Colonic mucosa (tissue), 4 donors: Measurements from ENCODE around the gene AP1S1. TPM values are rescaled to one million over a fixed set of nuclear protein-coding genes. Genes with fewer than 3 reads are reported as not detected.

Experiments
- DNase-seq: peaks from one replicate; pipeline ENCODE4 v3.0.0-alpha.2; 2020
- H3K27ac ChIP-seq: fragments of 200-600 bp; one replicate; pipeline ENCODE4 v1.8.0; 2021
- H3K27me3 ChIP-seq: fragments of 200-600 bp; one replicate; pipeline ENCODE4 v1.8.0; 2021
- H3K36me3 ChIP-seq: fragments of 200-600 bp; one replicate; pipeline ENCODE4 v1.8.0; 2021
- H3K4me1 ChIP-seq: fragments of 200-600 bp; one replicate; pipeline ENCODE4 v1.8.0; 2021; ENCODE audit warnings: mild to moderate bottlenecking
- H3K4me3 ChIP-seq: fragments of 200-600 bp; one replicate; pipeline ENCODE4 v1.8.0; 2021
- H3K9ac ChIP-seq, 2 donors: one replicate each; pipeline ENCODE4 v1.7.0; 2013; ENCODE audit warnings: control low read depth in 2 of 2, low read depth in 2 of 2, low read length in 2 of 2
- H3K9me3 ChIP-seq: fragments of 200-600 bp; one replicate; pipeline ENCODE4 v1.8.0; 2021
- CTCF ChIP-seq: fragments of 200-600 bp; IDR thresholded peaks from one replicate; pipeline ENCODE4 v1.8.0; 2022; ENCODE audit warnings: antibody characterized with exemption, mild to moderate bottlenecking
- intact Hi-C: fragments of 100-400 bp; cut with DNase I; formaldehyde crosslinking; loops from one replicate; pipeline ENCODE4 v1.14.1; 2022
- total RNA-seq, 2 donors: library from RNA; stranded (reverse); fragmentation: NEBNext Ultra II Directional in 1 of 2; extraction: Animal tissue kit (Norgen Biotek cat#: 25700) in 1 of 2; gene quantifications; one replicate each; pipeline ENCODE4 v1.2.1, GENCODE V29; 2021
- donor health status: healthy.
- donor health status: DM: no; HTN: no; CAD: no.
- donor health status: DM: no; HTN: no; CAD: no.

AP1S1 gene
- total RNA-seq, 2 donors from 2014 or later = 111 to 127 TPM

GRCh38 chr7:101172005-101172853 lies 18.0 kb downstream of the AP1S1 start:
- Histone ChIP-seq H3K27me3 (peaks cover 73% of the 10 kb centered on the region), H3K9ac (no peak overlapping the region), H3K36me3 (no peaks in the 10 kb centered on the region), H3K9me3 (no peaks in the 10 kb centered on the region), H3K4me1 (peaks cover 16% of the 10 kb centered on the region), H3K27ac (no peak overlapping the region), H3K4me3 (no peak overlapping the region)
- TF ChIP-seq CTCF = no peak
- intact Hi-C loops = no loop called here
- no peak for DNase-seq

- intact Hi-C loops = no loop called here
Measured at GRCh38 chr7:101172854-101173751, 18.8 kb downstream of the AP1S1 start.

GRCh38 chr7:101173752-101174244 lies 19.5 kb downstream of the AP1S1 start:
- Histone ChIP-seq H3K27me3 (peaks cover 68% of the 10 kb centered on the region), H3K4me3 (no peak overlapping the region), H3K27ac (no peak overlapping the region), H3K9me3 (no peaks in the 10 kb centered on the region), H3K4me1 (peaks cover 16% of the 10 kb centered on the region), H3K9ac (no peak overlapping the region), H3K36me3 (no peaks in the 10 kb centered on the region)
- TF ChIP-seq CTCF = no peak
- intact Hi-C loops = no loop called here
- peak; percentile 63 for DNase-seq

More at GRCh38 chr7:101172854-101173751, 18.8 kb downstream of the AP1S1 start:
- Histone ChIP-seq H3K27me3 (peaks cover 68% of the 10 kb centered on the region), H3K36me3 (no peaks in the 10 kb centered on the region), H3K4me3 (no peak overlapping the region), H3K4me1 (peaks cover 16% of the 10 kb centered on the region), H3K9ac (no peak overlapping the region), H3K27ac (no peak overlapping the region), H3K9me3 (no peaks in the 10 kb centered on the region)
- DNase-seq = peak; percentile 47
- TF ChIP-seq CTCF = no peak

- no peak overlapping the region for H3K9ac ChIP-seq
- DNase-seq = no peak
- H3K27me3 ChIP-seq = peaks cover 68% of the 10 kb centered on the region
- no peak overlapping the region for H3K27ac ChIP-seq
- no peaks in the 10 kb centered on the region for H3K36me3 ChIP-seq
- intact Hi-C loops = no loop called here
- no peak for TF ChIP-seq CTCF
- H3K9me3 ChIP-seq = no peaks in the 10 kb centered on the region
- no peak overlapping the region for H3K4me3 ChIP-seq
- peaks cover 16% of the 10 kb centered on the region for H3K4me1 ChIP-seq
Measured at GRCh38 chr7:101174322-101174854, 20.1 kb downstream of the AP1S1 start.

GRCh38 chr7:101175664-101176063 lies 21.4 kb downstream of the AP1S1 start:
- DNase-seq = no peak
- Histone ChIP-seq H3K36me3 (no peaks in the 10 kb centered on the region), H3K27me3 (peaks cover 70% of the 10 kb centered on the region), H3K27ac (no peak overlapping the region), H3K4me1 (peaks cover 16% of the 10 kb centered on the region), H3K9me3 (no peaks in the 10 kb centered on the region), H3K9ac (no peak overlapping the region), H3K4me3 (no peak overlapping the region)
- TF ChIP-seq CTCF = no peak
- intact Hi-C loops = no loop called here
